Psoas muscle (tissue), 8 donors: ENCODE data around the gene ARHGAP9. TPM values are rescaled to one million over a fixed set of nuclear protein-coding genes. Genes with fewer than 3 reads are reported as not detected.

ENCODE experiments used
- ATAC-seq, 4 donors: fragments of 200-7000 bp; cut with Tn5 transposase; one replicate each; pipeline ENCODE4 v1.9.1; 2020; ENCODE audit warnings: moderate library complexity in 3 of 4, mild to moderate bottlenecking in 2 of 4
- DNase-seq, 2 donors: peaks; one replicate each; pipeline ENCODE4 v3.0.0-alpha.2; 2020
- H3K27ac ChIP-seq: fragments of 200-600 bp; one replicate; pipeline ENCODE4 v1.8.0; 2022
- H3K27me3 ChIP-seq, 3 donors: fragments of 200-600 bp in 1 of 3; one replicate each; pipeline versions ENCODE4 v1.6.1 to v1.8.0; 2013 to 2022; ENCODE audit warnings: low read length in 2 of 3, mild to moderate bottlenecking in 2 of 3, moderate library complexity in 1 of 3; ENCODE audit not compliant: insufficient read depth in 3 of 3
- H3K36me3 ChIP-seq, 2 donors: fragments of 200-600 bp in 1 of 2; one replicate each; pipeline versions ENCODE4 v1.6.1 to v1.8.0; 2013 to 2022; ENCODE audit warnings: low read depth in 1 of 2, mild to moderate bottlenecking in 1 of 2, moderate library complexity in 1 of 2; ENCODE audit not compliant: insufficient read depth in 1 of 2
- H3K4me1 ChIP-seq: fragments of 200-600 bp; one replicate; pipeline ENCODE4 v1.8.0; 2022
- H3K4me3 ChIP-seq: fragments of 200-600 bp; one replicate; pipeline ENCODE4 v1.8.0; 2022; ENCODE audit warnings: mild to moderate bottlenecking
- H3K9me3 ChIP-seq: fragments of 200-600 bp; one replicate; pipeline ENCODE4 v1.8.0; 2022
- WGBS, 3 donors: extraction: QIAGEN DNeasy Blood & Tissue Kit; methylation state at CpG; one replicate each; pipeline versions ENCODE4 v1.1.6 to v1.1.7; 2013; 5-methylcytosine and 5-hydroxymethylcytosine counted together
- intact Hi-C, 2 donors: fragments of 100-400 bp; cut with DNase I; formaldehyde crosslinking; loops; one replicate each; pipeline versions ENCODE4 v1.11.0 to v1.14.2; 2022
- polyA plus RNA-seq, 3 donors: library from polyadenylated mRNA; stranded (reverse); fragments of 200-250 nt; gene quantifications; one replicate each; pipeline ENCODE4 v1.2.3, GENCODE V29; 2013
- total RNA-seq, 4 donors: library from RNA; stranded (reverse); fragmentation: NEBNext Ultra II Directional in 2 of 4; extraction: Animal tissue kit (Norgen Biotek cat#: 25700) in 2 of 4; gene quantifications; one replicate each; pipeline versions ENCODE4 v1.2.1 to v1.2.4, GENCODE V29; 2021 to 2023
- TF ChIP-seq, protein P1 (sequence below): fragments of 200-600 bp; IDR thresholded peaks from one replicate; pipeline ENCODE4 v1.8.0; 2022; ENCODE audit warnings: antibody characterized with exemption
- donor health status: healthy with polysubstance abuse.
- donor health status: DM: no; HTN: no; CAD: no; lungs with moderate emphysema.
- donor health status: Bipolar disorder and iron deficiency.
- donor health status: healthy.
- donor health status: DM: yes; HTN: yes; CAD: no.
- donor health status: DM: no; HTN: no; CAD: no.
- donor health status: DM: no; HTN: no; CAD: no.
- donor health status: DM: yes; HTN: yes; CAD: no.

ARHGAP9 gene
- total and polyA plus RNA-seq, 7 donors = 0.91 to 5.4 (median 2.0) TPM

DNA sequence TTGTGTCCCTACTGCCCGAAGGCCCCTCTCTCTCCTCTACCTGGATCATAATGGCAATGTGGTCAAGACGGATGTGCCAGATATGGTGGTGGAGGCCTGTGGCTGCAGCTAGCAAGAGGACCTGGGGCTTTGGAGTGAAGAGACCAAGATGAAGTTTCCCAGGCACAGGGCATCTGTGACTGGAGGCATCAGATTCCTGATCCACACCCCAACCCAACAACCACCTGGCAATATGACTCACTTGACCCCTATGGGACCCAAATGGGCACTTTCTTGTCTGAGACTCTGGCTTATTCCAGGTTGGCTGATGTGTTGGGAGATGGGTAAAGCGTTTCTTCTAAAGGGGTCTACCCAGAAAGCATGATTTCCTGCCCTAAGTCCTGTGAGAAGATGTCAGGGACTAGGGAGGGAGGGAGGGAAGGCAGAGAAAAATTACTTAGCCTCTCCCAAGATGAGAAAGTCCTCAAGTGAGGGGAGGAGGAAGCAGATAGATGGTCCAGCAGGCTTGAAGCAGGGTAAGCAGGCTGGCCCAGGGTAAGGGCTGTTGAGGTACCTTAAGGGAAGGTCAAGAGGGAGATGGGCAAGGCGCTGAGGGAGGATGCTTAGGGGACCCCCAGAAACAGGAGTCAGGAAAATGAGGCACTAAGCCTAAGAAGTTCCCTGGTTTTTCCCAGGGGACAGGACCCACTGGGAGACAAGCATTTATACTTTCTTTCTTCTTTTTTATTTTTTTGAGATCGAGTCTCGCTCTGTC is 22.8 kb downstream of the ARHGAP9 start:
- Histone ChIP-seq H3K27ac (no peak overlapping the region), H3K9me3 (no peaks in the 10 kb centered on the region), H3K27me3 (peaks cover 0 to 8% (median 6%) of the 10 kb centered on the region in 3 donors), H3K36me3 (no peaks in the 10 kb centered on the region), H3K4me3 (peak overlapping the region; percentile 34), H3K4me1 (peaks cover 42% of the 10 kb centered on the region)
- intact Hi-C loops = loop anchor here in 1 of 2 donors (5.0 kb wide), 1 partner anchor 195 kb away; no protein-coding TSS in a partner anchor
- no peak for ATAC-seq
- 80 to 88% (median 82%) methylated on average over 6 of the region's 6 CpGs for WGBS, 3 donors
- no peak for DNase-seq
- TF ChIP-seq, protein P1, sequence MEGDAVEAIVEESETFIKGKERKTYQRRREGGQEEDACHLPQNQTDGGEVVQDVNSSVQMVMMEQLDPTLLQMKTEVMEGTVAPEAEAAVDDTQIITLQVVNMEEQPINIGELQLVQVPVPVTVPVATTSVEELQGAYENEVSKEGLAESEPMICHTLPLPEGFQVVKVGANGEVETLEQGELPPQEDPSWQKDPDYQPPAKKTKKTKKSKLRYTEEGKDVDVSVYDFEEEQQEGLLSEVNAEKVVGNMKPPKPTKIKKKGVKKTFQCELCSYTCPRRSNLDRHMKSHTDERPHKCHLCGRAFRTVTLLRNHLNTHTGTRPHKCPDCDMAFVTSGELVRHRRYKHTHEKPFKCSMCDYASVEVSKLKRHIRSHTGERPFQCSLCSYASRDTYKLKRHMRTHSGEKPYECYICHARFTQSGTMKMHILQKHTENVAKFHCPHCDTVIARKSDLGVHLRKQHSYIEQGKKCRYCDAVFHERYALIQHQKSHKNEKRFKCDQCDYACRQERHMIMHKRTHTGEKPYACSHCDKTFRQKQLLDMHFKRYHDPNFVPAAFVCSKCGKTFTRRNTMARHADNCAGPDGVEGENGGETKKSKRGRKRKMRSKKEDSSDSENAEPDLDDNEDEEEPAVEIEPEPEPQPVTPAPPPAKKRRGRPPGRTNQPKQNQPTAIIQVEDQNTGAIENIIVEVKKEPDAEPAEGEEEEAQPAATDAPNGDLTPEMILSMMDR = no peak

GRCh38 chr12:57456145-57456700 is 23.4 kb downstream of the ARHGAP9 start:
- WGBS, 3 donors = 34 to 35% (median 35%) methylated on average over 15 of the region's 15 CpGs
- TF ChIP-seq, protein P1 = peak; percentile 45
- Histone ChIP-seq H3K4me3 (peak overlapping the region; percentile 34), H3K27ac (no peak overlapping the region), H3K9me3 (no peaks in the 10 kb centered on the region), H3K27me3 (peaks cover 0 to 6% (median 4%) of the 10 kb centered on the region in 3 donors), H3K36me3 (no peaks in the 10 kb centered on the region), H3K4me1 (peaks cover 40% of the 10 kb centered on the region)
- intact Hi-C loops = loop anchor here in 1 of 2 donors (5.0 kb wide), 1 partner anchor 194 kb away; no protein-coding TSS in a partner anchor
- no peak for DNase-seq
- ATAC-seq = no peak

DNA sequence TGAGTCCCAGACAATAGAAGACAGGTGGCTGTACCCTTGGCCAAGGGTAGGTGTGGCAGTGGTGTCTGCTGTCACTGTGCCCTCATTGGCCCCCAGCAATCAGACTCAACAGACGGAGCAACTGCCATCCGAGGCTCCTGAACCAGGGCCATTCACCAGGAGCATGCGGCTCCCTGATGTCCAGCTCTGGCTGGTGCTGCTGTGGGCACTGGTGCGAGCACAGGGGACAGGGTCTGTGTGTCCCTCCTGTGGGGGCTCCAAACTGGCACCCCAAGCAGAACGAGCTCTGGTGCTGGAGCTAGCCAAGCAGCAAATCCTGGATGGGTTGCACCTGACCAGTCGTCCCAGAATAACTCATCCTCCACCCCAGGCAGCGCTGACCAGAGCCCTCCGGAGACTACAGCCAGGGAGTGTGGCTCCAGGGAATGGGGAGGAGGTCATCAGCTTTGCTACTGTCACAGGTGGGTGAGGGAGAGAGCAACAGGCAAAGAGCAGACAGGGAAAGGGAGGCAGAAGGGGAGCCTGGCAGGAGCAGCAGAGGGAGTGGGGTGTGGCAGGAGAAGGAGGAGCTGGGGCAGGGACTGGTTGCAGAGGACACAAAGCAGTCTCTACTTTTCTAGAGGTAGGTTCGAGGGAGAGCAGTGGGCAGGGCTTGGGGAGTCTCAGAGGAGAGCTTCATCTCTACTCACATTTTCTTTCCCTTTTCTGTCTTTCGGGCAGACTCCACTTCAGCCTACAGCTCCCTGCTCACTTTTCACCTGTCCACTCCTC is 24.1 kb downstream of the ARHGAP9 start:
- no peaks in the 10 kb centered on the region for H3K36me3 ChIP-seq
- no peaks in the 10 kb centered on the region for H3K9me3 ChIP-seq
- TF ChIP-seq, protein P1 = no peak
- peaks cover 35% of the 10 kb centered on the region for H3K4me1 ChIP-seq
- H3K27ac ChIP-seq = peak overlapping the region; percentile 65
- H3K4me3 ChIP-seq = peak overlapping the region; percentile 34
- DNase-seq (peak; percentile 45 to 59), ATAC-seq (peak; percentile 26 to 56 (median 48))
- 23 to 29% (median 27%) methylated on average over 10 of the region's 10 CpGs for WGBS, 3 donors
- H3K27me3 ChIP-seq = peaks cover 0 to 3% (median 0%) of the 10 kb centered on the region in 3 donors
- intact Hi-C loops = loop anchor here in 1 of 2 donors (5.0 kb wide), 1 partner anchor 193 kb away; no protein-coding TSS in a partner anchor

GRCh38 chr12:57454566-57455373 is 24.9 kb downstream of the ARHGAP9 start, which contains the start of gene INHBE:
Gene INHBE (plus strand): TSS chr12:57455307. CDS start chr12:57455537, 230 bp downstream.
- H3K4me1 ChIP-seq = peaks cover 35% of the 10 kb centered on the region
- WGBS, 3 donors = 22 to 23% (median 23%) methylated on average over 9 to 10 of the region's 10 CpGs
- no peaks in the 10 kb centered on the region for H3K27me3 ChIP-seq
- intact Hi-C loops = loop anchor here (5.0 kb wide), 2 partner anchors 152 to 192 kb away; no protein-coding TSS in a partner anchor
- DNase-seq = peak; percentile 64 to 80
- no peaks in the 10 kb centered on the region for H3K9me3 ChIP-seq
- peak within 1 kb of the TSS; percentile 34 for H3K4me3 ChIP-seq
- TF ChIP-seq, protein P1 = no peak
- no peaks in the 10 kb centered on the region for H3K36me3 ChIP-seq
- H3K27ac ChIP-seq = peak within 1 kb of the TSS; percentile 65
- ATAC-seq = peak; percentile 21 to 66 (median 40)
